AML-193 (cell line): ENCODE data around the gene TRIM46.
"Not testable (repeated sequence)": the region's sequence is repeated elsewhere in the genome, so short reads cannot be mapped to it uniquely, and the experiment has no call there.

Source experiments
- DNase-seq, 2 experiments: peaks; one replicate each; lab custom pipeline; 2025; lab: John Stamatoyannopoulos, UW

Gene TRIM46

GRCh38 chr1:155186067-155186793, 12.6 kb downstream of the TRIM46 start:
- DNase-seq = no peak

- no peak for DNase-seq
Observed at GRCh38 chr1:155186794-155187455, 13.3 kb downstream of the TRIM46 start.

GRCh38 chr1:155187456-155187891, 13.8 kb downstream of the TRIM46 start:
- no peak for DNase-seq

- no peak for DNase-seq
Observed at GRCh38 chr1:155188268-155188667, 14.6 kb downstream of the TRIM46 start.

GRCh38 chr1:155189926-155190325, 16.3 kb downstream of the TRIM46 start:
- not testable (repeated sequence) for DNase-seq

- no peak for DNase-seq
Observed at GRCh38 chr1:155191904-155192303, 18.3 kb downstream of the TRIM46 start.

- peak; percentile 33 to 45 for DNase-seq
Observed at GRCh38 chr1:155192346-155193274, 19.0 kb downstream of the TRIM46 start.

- DNase-seq = peak; percentile 80
Observed at GRCh38 chr1:155193275-155193990, 19.8 kb downstream of the TRIM46 start.

GRCh38 chr1:155193991-155194240, 20.3 kb downstream of the TRIM46 start:
- DNase-seq = not testable (repeated sequence)

GRCh38 chr1:155195201-155196102, 21.8 kb downstream of the TRIM46 start:
- DNase-seq = no peak

GRCh38 chr1:155196103-155196892, 22.6 kb downstream of the TRIM46 start:
- no peak for DNase-seq

- no peak for DNase-seq
Observed at GRCh38 chr1:155196893-155197638, 23.4 kb downstream of the TRIM46 start.

GRCh38 chr1:155197901-155198546, 24.4 kb downstream of the TRIM46 start:
- no peak for DNase-seq

GRCh38 chr1:155198547-155198906, 24.9 kb downstream of the TRIM46 start:
- no peak for DNase-seq

- no peak for DNase-seq
Observed at GRCh38 chr1:155199792-155200191, 26.1 kb downstream of the TRIM46 start.

- DNase-seq = no peak
Observed at GRCh38 chr1:155200920-155201319, 27.3 kb downstream of the TRIM46 start.

- DNase-seq = no peak
Observed at GRCh38 chr1:155202198-155202597, 28.5 kb downstream of the TRIM46 start.

GRCh38 chr1:155202731-155203515, 29.3 kb downstream of the TRIM46 start:
- DNase-seq = no peak
